GM23338 (cell line): ENCODE results near the gene ENTPD6. TPM values are rescaled to one million over a fixed set of nuclear protein-coding genes. Genes with fewer than 3 reads are reported as not detected.

Experiments used
- ATAC-seq: fragments of 200-7000 bp; cut with Tn5 transposase; 3 replicates; pipeline ENCODE4 v1.9.1; 2020
- DNase-seq: peaks from one replicate; pipeline ENCODE4 v3.0.0-alpha.2; 2015; ENCODE audit warnings: low spot score
- H2AFZ ChIP-seq: fragments of 200-600 bp; sonication (generic); 2 replicates; pipeline ENCODE4 v1.8.0; 2016; ENCODE audit warnings: antibody characterized with exemption, mild to moderate bottlenecking, moderate library complexity
- H3F3A ChIP-seq: fragments of 200-600 bp; sonication (generic); replicated peaks from 2 replicates; pipeline ENCODE4 v1.8.0; 2017; ENCODE audit warnings: antibody characterized with exemption, mixed run types, low read depth
- H3K27ac ChIP-seq: fragments of 200-600 bp; sonication (generic); 2 replicates; pipeline ENCODE4 v1.6.1; 2016; ENCODE audit warnings: low read depth
- H3K27me3 ChIP-seq: fragments of 200-600 bp; sonication (generic); 2 replicates; pipeline ENCODE4 v1.8.0; 2016; ENCODE audit warnings: mild to moderate bottlenecking, mixed run types, moderate library complexity; ENCODE audit not compliant: insufficient read depth
- H3K36me3 ChIP-seq: fragments of 200-600 bp; sonication (generic); 2 replicates; pipeline ENCODE4 v1.8.0; 2016; ENCODE audit warnings: mild to moderate bottlenecking; ENCODE audit not compliant: insufficient read depth
- H3K4me1 ChIP-seq: fragments of 200-600 bp; sonication (generic); 2 replicates; pipeline ENCODE4 v1.8.0; 2016; ENCODE audit warnings: mild to moderate bottlenecking, moderate library complexity; ENCODE audit not compliant: insufficient read depth
- H3K4me2 ChIP-seq: fragments of 200-600 bp; sonication (generic); 2 replicates; pipeline ENCODE4 v1.7.1; 2017; ENCODE audit warnings: mixed run types
- H3K4me3 ChIP-seq: fragments of 200-600 bp; sonication (generic); 2 replicates; pipeline ENCODE4 v1.6.1; 2016; ENCODE audit warnings: mixed run types
- H3K79me2 ChIP-seq: fragments of 200-600 bp; sonication (generic); replicated peaks from 2 replicates; pipeline ENCODE4 v1.8.0; 2017; ENCODE audit warnings: mild to moderate bottlenecking; ENCODE audit not compliant: insufficient read depth
- H3K9me2 ChIP-seq: fragments of 200-600 bp; sonication (generic); 2 replicates; pipeline ENCODE4 v1.8.0; 2017; ENCODE audit not compliant: insufficient read depth
- H4K20me1 ChIP-seq: fragments of 200-600 bp; sonication (generic); replicated peaks from 2 replicates; pipeline ENCODE4 v1.8.0; 2017; ENCODE audit warnings: mild to moderate bottlenecking; ENCODE audit not compliant: insufficient read depth
- H3K27ac Mint-ChIP-seq: 2 replicates; pipeline ENCODE4 v1.8.0; 2020; ENCODE audit warnings: inconsistent platforms, mild to moderate bottlenecking, moderate library complexity, mixed read lengths
- H3K27me3 Mint-ChIP-seq: 3 replicates; pipeline ENCODE4 v1.8.0; 2022; ENCODE audit warnings: low read depth, mild to moderate bottlenecking, moderate library complexity, mixed read lengths, inconsistent platforms; ENCODE audit not compliant: insufficient read depth, poor library complexity
- H3K36me3 Mint-ChIP-seq: 3 replicates; pipeline ENCODE4 v1.8.0; 2021; ENCODE audit warnings: low read depth, mild to moderate bottlenecking, inconsistent platforms, moderate library complexity, mixed read lengths
- H3K4me1 Mint-ChIP-seq: 3 replicates; pipeline ENCODE4 v1.8.0; 2020; ENCODE audit warnings: mild to moderate bottlenecking, inconsistent platforms, mixed read lengths
- H3K4me3 Mint-ChIP-seq: 3 replicates; pipeline ENCODE4 v1.8.0; 2021; ENCODE audit warnings: moderate library complexity, mild to moderate bottlenecking, inconsistent platforms, mixed read lengths
- H3K9me3 Mint-ChIP-seq: 3 replicates; pipeline ENCODE4 v1.8.0; 2020; ENCODE audit warnings: moderate library complexity, mild to moderate bottlenecking, inconsistent platforms, mixed read lengths
- CREB1 ChIP-seq: fragments of 250-450 bp; sonication (Bioruptor Pico); IDR thresholded peaks from 2 replicates; pipeline ENCODE4 v1.5.0; 2020; ENCODE audit warnings: low read depth, mild to moderate bottlenecking, moderate library complexity
- ETS1 ChIP-seq: IDR thresholded peaks from 2 replicates; pipeline ENCODE4 v1.6.1; 2016; ENCODE audit warnings: antibody characterized with exemption
- EZH2 ChIP-seq: fragments of 200-600 bp; sonication (generic); IDR thresholded peaks from one replicate; pipeline ENCODE4 v1.8.0; 2017; ENCODE audit warnings: antibody characterized with exemption, mild to moderate bottlenecking, low read depth; ENCODE audit not compliant: unreplicated experiment
- EZH2phosphoT487 ChIP-seq: fragments of 200-600 bp; sonication (generic); IDR thresholded peaks from one replicate; pipeline ENCODE4 v1.8.1; 2018; ENCODE audit warnings: antibody characterized with exemption; ENCODE audit not compliant: unreplicated experiment
- JUNB ChIP-seq: IDR thresholded peaks from one replicate; pipeline ENCODE4 v1.6.1; 2016; ENCODE audit warnings: antibody characterized with exemption; ENCODE audit not compliant: unreplicated experiment
- NANOG ChIP-seq: IDR thresholded peaks from 2 replicates; pipeline ENCODE4 v1.6.1; 2016; ENCODE audit warnings: antibody characterized with exemption, borderline replicate concordance
- POLR2AphosphoS5 ChIP-seq: IDR thresholded peaks from 2 replicates; pipeline ENCODE4 v1.6.1; 2016; ENCODE audit warnings: antibody characterized with exemption, low read depth
- STAT1 ChIP-seq: IDR thresholded peaks from one replicate; pipeline ENCODE4 v1.6.1; 2016; ENCODE audit warnings: antibody characterized with exemption; ENCODE audit not compliant: unreplicated experiment
- ZNF114 ChIP-seq: fragments of 250-450 bp; sonication (Bioruptor Pico); IDR thresholded peaks from 2 replicates; pipeline ENCODE4 v1.5.0; 2020; ENCODE audit warnings: mild to moderate bottlenecking, moderate library complexity
- ZNF331 ChIP-seq: fragments of 250-450 bp; sonication (Bioruptor Pico); IDR thresholded peaks from 2 replicates; pipeline ENCODE4 v1.5.0; 2020; ENCODE audit warnings: low read depth, mild to moderate bottlenecking, moderate library complexity
- ZNF462 ChIP-seq: fragments of 250-450 bp; sonication (Bioruptor Pico); IDR thresholded peaks from 2 replicates; pipeline ENCODE4 v1.5.0; 2020; ENCODE audit warnings: mild to moderate bottlenecking, moderate library complexity
- polyA plus RNA-seq: library from polyadenylated mRNA; unstranded; fragments of >200 nt; fragmentation: Nextera tagmentation; extraction: Ambion mirVana; gene quantifications from 2 replicates; pipeline ENCODE4 v1.2.1, GENCODE V29; 2016
- total RNA-seq: library from RNA; depleted of rRNA; stranded (reverse); fragments of >200 nt; shearing (Covaris generic); gene quantifications from 2 replicates; pipeline ENCODE4 v1.2.3, GENCODE V29; 2014
- TF ChIP-seq, protein P1 (sequence below), 2 experiments: fragments of 200-600 bp in 1 of 2; sonication (generic) in 1 of 2; conservative IDR thresholded peaks; 2 replicates each; pipeline versions ENCODE4 v1.5.1 to v1.6.1; 2016 to 2017; ENCODE audit warnings: antibody characterized with exemption in 2 of 2, low read depth in 2 of 2, mild to moderate bottlenecking in 2 of 2, moderate library complexity in 1 of 2
- TF ChIP-seq, protein P2 (sequence below): IDR thresholded peaks from one replicate; pipeline ENCODE4 v1.6.1; 2018; ENCODE audit warnings: antibody characterized with exemption; ENCODE audit not compliant: unreplicated experiment

The ENTPD6 gene
- total and polyA plus RNA-seq, 2 experiments from 2014 or later, result 19.3 to 45.9 TPM

- H3K36me3 Mint-ChIP-seq, result peaks cover 33% of the 10 kb centered on the region
- Histone ChIP-seq H3K27me3 (no peaks in the 10 kb centered on the region), H3K79me2 (no peaks in the 10 kb centered on the region), H3F3A (no peaks in the 10 kb centered on the region), H3K4me2 (no peak overlapping the region), H3K4me1 (no peaks in the 10 kb centered on the region), H4K20me1 (no peaks in the 10 kb centered on the region), H3K27ac (no peak overlapping the region), H3K36me3 (no peaks in the 10 kb centered on the region; the same call in 1 of the 2 replicates), H3K9me2 (no peaks in the 10 kb centered on the region), H3K4me3 (no peak overlapping the region), H2AFZ (no peak overlapping the region)
- no peaks in the 10 kb centered on the region for H3K4me1 Mint-ChIP-seq
- ATAC-seq, result no peak
- no peaks in the 10 kb centered on the region for H3K9me3 Mint-ChIP-seq
- H3K27me3 Mint-ChIP-seq, result peaks cover 10% of the 10 kb centered on the region
- no peak for DNase-seq
- no peak overlapping the region for H3K27ac Mint-ChIP-seq
- no peak overlapping the region for H3K4me3 Mint-ChIP-seq
- TF ChIP-seq ETS1 (no peak), NANOG (no peak), ZNF462 (CRISPR knock-in tag) (no peak), POLR2AphosphoS5 (no peak), STAT1 (no peak), EZH2 (no peak), JUNB (no peak), ZNF114 (CRISPR knock-in tag) (no peak), ZNF331 (CRISPR knock-in tag) (no peak), CREB1 (CRISPR knock-in tag) (no peak), EZH2phosphoT487 (no peak)
- TF ChIP-seq, protein P1, sequence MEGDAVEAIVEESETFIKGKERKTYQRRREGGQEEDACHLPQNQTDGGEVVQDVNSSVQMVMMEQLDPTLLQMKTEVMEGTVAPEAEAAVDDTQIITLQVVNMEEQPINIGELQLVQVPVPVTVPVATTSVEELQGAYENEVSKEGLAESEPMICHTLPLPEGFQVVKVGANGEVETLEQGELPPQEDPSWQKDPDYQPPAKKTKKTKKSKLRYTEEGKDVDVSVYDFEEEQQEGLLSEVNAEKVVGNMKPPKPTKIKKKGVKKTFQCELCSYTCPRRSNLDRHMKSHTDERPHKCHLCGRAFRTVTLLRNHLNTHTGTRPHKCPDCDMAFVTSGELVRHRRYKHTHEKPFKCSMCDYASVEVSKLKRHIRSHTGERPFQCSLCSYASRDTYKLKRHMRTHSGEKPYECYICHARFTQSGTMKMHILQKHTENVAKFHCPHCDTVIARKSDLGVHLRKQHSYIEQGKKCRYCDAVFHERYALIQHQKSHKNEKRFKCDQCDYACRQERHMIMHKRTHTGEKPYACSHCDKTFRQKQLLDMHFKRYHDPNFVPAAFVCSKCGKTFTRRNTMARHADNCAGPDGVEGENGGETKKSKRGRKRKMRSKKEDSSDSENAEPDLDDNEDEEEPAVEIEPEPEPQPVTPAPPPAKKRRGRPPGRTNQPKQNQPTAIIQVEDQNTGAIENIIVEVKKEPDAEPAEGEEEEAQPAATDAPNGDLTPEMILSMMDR (conservative IDR thresholded peaks at IDR 0.05; ENCODE audit: low read depth in 2 of 2), result no peak
- TF ChIP-seq, protein P2, sequence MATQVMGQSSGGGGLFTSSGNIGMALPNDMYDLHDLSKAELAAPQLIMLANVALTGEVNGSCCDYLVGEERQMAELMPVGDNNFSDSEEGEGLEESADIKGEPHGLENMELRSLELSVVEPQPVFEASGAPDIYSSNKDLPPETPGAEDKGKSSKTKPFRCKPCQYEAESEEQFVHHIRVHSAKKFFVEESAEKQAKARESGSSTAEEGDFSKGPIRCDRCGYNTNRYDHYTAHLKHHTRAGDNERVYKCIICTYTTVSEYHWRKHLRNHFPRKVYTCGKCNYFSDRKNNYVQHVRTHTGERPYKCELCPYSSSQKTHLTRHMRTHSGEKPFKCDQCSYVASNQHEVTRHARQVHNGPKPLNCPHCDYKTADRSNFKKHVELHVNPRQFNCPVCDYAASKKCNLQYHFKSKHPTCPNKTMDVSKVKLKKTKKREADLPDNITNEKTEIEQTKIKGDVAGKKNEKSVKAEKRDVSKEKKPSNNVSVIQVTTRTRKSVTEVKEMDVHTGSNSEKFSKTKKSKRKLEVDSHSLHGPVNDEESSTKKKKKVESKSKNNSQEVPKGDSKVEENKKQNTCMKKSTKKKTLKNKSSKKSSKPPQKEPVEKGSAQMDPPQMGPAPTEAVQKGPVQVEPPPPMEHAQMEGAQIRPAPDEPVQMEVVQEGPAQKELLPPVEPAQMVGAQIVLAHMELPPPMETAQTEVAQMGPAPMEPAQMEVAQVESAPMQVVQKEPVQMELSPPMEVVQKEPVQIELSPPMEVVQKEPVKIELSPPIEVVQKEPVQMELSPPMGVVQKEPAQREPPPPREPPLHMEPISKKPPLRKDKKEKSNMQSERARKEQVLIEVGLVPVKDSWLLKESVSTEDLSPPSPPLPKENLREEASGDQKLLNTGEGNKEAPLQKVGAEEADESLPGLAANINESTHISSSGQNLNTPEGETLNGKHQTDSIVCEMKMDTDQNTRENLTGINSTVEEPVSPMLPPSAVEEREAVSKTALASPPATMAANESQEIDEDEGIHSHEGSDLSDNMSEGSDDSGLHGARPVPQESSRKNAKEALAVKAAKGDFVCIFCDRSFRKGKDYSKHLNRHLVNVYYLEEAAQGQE, result no peak
Observed at GRCh38 chr20:25275813-25276532, 80.5 kb downstream of the ENTPD6 start.
